PFSK-1 (cell line): ENCODE data around the gene CRHR2.

Experiments
- FOXP2 ChIP-seq: optimal IDR thresholded peaks from 2 replicates; pipeline ENCODE3; 2011; ENCODE audit warnings: borderline replicate concordance, control low read depth, inconsistent platforms; ENCODE audit not compliant: insufficient read depth; ENCODE audit errors: extremely low read length, extremely low read depth
- POLR2AphosphoS5 ChIP-seq: IDR thresholded peaks from 2 replicates; pipeline ENCODE4 v1.6.1; 2012; ENCODE audit warnings: low read depth, mild to moderate bottlenecking, control low read depth, low read length, moderate library complexity
- SIN3A ChIP-seq: IDR thresholded peaks from 2 replicates; pipeline ENCODE4 v1.6.1; 2012; ENCODE audit warnings: mild to moderate bottlenecking, low read length, moderate library complexity, borderline replicate concordance; ENCODE audit not compliant: insufficient read depth
- TAF1 ChIP-seq: IDR thresholded peaks from 2 replicates; pipeline ENCODE4 v1.6.1; 2012; ENCODE audit warnings: low read length, control low read depth, borderline replicate concordance; ENCODE audit not compliant: insufficient read depth
- TF ChIP-seq, protein P1 (sequence below), 2 experiments: IDR thresholded peaks; 2 replicates each; pipeline versions ENCODE4 v1.6.1 to v1.8.0; 2011 to 2012; ENCODE audit warnings: low read depth in 2 of 2, low read length in 2 of 2, control low read depth in 1 of 2, inconsistent platforms in 1 of 2, mild to moderate bottlenecking in 1 of 2, moderate library complexity in 1 of 2; ENCODE audit not compliant: insufficient read depth in 1 of 2

The CRHR2 gene

DNA sequence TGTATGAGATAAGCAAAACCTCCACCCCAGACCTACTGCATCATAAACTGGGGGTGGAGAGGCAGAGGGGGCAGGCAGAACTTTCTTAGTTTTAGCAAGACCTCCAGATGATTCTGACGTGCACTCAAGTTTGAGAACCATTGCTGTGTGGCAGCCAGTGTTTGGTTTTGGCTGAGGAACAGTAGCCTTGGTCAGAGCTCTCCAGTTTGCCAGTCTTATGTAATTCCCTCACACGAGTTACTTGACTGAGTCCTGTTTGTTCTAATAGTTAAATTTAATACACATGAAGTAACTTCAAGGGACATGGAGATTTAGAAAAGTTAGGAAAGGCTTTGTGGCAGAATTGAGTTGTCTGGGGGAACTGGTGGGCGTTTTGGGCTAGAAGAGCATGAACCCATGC is 49.0 kb downstream of the CRHR2 start:
- TF ChIP-seq FOXP2 (no peak), POLR2AphosphoS5 (no peak), TAF1 (no peak), SIN3A (no peak)
- TF ChIP-seq, protein P1, sequence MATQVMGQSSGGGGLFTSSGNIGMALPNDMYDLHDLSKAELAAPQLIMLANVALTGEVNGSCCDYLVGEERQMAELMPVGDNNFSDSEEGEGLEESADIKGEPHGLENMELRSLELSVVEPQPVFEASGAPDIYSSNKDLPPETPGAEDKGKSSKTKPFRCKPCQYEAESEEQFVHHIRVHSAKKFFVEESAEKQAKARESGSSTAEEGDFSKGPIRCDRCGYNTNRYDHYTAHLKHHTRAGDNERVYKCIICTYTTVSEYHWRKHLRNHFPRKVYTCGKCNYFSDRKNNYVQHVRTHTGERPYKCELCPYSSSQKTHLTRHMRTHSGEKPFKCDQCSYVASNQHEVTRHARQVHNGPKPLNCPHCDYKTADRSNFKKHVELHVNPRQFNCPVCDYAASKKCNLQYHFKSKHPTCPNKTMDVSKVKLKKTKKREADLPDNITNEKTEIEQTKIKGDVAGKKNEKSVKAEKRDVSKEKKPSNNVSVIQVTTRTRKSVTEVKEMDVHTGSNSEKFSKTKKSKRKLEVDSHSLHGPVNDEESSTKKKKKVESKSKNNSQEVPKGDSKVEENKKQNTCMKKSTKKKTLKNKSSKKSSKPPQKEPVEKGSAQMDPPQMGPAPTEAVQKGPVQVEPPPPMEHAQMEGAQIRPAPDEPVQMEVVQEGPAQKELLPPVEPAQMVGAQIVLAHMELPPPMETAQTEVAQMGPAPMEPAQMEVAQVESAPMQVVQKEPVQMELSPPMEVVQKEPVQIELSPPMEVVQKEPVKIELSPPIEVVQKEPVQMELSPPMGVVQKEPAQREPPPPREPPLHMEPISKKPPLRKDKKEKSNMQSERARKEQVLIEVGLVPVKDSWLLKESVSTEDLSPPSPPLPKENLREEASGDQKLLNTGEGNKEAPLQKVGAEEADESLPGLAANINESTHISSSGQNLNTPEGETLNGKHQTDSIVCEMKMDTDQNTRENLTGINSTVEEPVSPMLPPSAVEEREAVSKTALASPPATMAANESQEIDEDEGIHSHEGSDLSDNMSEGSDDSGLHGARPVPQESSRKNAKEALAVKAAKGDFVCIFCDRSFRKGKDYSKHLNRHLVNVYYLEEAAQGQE (IDR thresholded peaks at IDR 0.05; ENCODE audit: insufficient read depth in 1 of 2, low read depth in 2 of 2, low read length in 2 of 2), result no peak

DNA sequence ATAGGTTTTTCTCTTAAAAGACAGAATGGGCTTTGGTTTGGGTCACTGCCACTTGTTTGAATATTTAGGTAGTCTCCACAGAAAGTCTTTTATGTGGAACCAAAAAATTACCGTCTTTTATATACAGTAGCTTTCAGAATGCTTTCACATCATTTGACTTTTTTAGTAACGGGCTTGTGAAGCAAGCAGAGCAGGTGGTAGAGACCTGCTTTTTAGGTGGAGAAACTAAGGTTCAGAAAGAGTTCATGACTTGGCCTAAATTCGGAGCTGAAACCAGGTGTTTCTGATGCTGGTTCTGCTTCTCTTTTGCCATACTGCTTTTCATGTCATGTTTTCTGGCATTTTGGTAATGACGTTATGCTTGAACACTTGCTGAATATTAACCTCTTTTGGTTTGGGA is 51.3 kb downstream of the CRHR2 start:
- TF ChIP-seq, protein P1 (IDR thresholded peaks at IDR 0.05; ENCODE audit: insufficient read depth in 1 of 2, low read depth in 2 of 2, low read length in 2 of 2), result no peak

DNA sequence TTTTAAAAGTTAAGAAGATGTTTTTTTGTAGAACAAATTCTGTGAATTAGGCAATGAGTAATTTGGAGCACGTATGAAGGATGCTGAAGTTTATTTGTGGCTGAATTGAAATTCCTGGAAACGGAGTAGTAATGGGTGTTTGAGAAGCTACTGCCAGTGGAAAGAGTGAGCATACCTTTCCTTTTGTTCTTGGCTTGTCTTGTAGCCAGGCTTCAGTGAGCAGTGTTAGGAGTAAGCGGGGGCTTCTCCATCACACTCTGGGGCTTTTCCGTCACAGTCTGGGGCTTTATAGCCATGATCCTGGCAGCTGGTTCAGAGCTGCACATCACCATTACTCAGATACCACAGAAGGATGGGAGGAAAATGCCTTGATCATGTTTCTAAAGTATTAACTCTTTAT is 55.2 kb downstream of the CRHR2 start:
- TF ChIP-seq SIN3A (no peak), FOXP2 (no peak), POLR2AphosphoS5 (no peak), TAF1 (no peak)
- TF ChIP-seq, protein P1 (IDR thresholded peaks at IDR 0.05; ENCODE audit: insufficient read depth in 1 of 2, low read depth in 2 of 2, low read length in 2 of 2), result no peak

DNA sequence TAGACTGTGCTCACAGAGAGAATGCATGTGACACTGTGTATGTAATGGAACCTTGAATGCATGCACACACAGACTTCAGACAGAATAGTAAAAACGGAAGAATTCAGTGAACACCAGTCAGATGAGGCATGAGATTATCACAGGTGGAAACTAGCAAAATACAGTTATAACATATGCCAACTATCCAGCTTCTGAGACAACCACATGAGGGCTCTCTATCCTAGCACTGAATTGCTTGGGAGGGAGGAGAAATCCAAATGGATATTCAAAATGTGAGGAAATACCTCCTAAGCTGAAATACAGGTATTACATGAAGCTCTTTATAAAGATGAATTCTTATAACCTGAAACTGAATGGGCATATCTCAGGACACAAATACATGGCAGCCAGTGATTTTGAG is 57.0 kb downstream of the CRHR2 start:
- TF ChIP-seq TAF1 (no peak), FOXP2 (no peak), POLR2AphosphoS5 (no peak), SIN3A (no peak)
- TF ChIP-seq, protein P1 (IDR thresholded peaks at IDR 0.05; ENCODE audit: insufficient read depth in 1 of 2, low read depth in 2 of 2, low read length in 2 of 2), result no peak

DNA sequence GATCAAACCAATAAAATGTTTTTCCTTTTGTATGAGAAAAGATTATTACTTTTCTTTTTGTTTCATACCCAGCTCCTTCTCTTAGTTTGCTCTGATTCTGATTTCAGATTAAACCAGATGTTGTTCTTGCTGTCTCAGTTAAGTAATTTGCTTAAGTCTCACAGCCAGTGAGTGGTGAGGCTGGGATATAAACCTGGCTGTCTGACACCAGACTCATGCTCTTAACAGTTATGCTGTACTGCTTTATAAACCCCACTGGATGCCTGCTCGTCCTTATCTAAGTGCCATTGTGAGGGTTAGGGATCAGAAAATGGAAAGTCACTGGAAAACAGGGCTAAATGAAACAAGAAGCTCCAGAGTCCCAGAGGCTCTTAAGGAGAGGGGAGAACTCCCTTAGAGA is 63.3 kb downstream of the CRHR2 start:
- TF ChIP-seq, protein P1 (IDR thresholded peaks at IDR 0.05; ENCODE audit: insufficient read depth in 1 of 2, low read depth in 2 of 2, low read length in 2 of 2), result no peak
- TF ChIP-seq TAF1, result no peak
- TF ChIP-seq SIN3A, result no peak
- TF ChIP-seq FOXP2, result no peak
- TF ChIP-seq POLR2AphosphoS5, result no peak
